ENCODE results near the gene ANKMY1.

ANKMY1 gene

DNA sequence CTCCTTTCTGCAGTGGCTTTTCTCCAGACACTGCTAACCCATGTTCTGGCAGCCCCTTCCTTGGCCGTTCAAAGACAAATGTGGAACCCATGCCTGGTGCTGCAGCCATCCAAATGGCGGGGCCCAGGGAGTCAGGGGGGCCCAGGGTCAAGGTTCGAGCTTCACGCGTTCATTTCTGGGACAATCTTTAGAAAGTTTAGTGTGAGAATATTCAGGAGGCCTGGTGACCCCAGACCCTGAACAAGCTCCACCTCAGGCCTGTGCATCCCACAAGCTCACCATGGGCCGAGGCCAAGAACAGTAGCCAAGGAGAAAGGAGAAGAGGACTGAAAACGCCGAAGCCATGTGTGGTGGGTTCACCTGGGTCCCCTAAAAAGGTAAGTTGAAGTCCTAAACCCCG lies 54.4 kb downstream of the ANKMY1 start:
- no peak overlapping the region for H3K4me3 ChIP-seq (ENCODE audit: severe bottlenecking)
- ATAC-seq (ENCODE audit: low read depth): no peak
- no peak for TF ChIP-seq CTCF (IDR thresholded peaks at IDR 0.05; ENCODE audit: poor library complexity, severe bottlenecking)
- no peaks in the 10 kb centered on the region for H3K9me3 ChIP-seq (ENCODE audit: severe bottlenecking)
- DNase-seq (ENCODE audit: low spot score): no peak
- H3K27ac ChIP-seq (ENCODE audit: poor library complexity, severe bottlenecking): no peak overlapping the region
- H3K4me1 ChIP-seq (ENCODE audit: insufficient read depth, poor library complexity, severe bottlenecking): no peaks in the 10 kb centered on the region
- no peaks in the 10 kb centered on the region for H3K36me3 ChIP-seq (ENCODE audit: low read depth)
- no peaks in the 10 kb centered on the region for H3K27me3 ChIP-seq (ENCODE audit: insufficient read depth, poor library complexity, severe bottlenecking)

DNA sequence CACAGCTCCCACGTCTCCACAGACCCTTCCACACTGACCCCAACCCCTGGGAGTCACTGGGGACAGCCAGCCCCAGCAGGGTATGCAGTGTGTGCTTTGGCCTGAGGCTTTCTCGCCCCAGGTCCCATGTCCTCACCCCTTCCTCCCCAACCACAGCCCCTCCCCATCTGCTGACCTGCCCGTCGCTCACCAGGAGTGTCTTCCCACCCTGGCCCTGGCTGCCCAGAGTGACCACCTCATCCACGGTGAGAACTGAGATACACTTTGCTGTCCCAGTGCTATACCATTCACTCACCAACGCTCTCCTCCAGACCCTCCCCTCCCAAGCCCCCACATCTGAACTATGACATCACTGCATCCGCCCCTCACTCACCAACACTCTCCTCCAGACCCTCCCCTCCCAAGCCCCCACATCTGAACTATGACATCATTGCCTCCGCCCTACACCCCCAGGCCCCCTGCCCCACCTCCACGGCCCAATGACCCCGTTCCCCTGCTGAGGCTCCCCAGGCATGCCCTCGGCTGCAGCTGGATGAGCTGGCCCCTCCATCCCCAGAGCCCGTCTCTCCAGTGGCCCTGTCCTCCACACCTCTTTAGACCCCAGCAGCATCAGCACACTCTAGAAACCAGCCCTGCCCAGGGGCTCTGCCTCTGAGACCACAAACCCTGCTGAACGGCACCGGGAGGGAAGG lies 55.2 kb downstream of the ANKMY1 start:
- Histone ChIP-seq H3K4me1 (ENCODE audit: insufficient read depth, poor library complexity, severe bottlenecking) (no peaks in the 10 kb centered on the region), H3K27ac (ENCODE audit: poor library complexity, severe bottlenecking) (no peak overlapping the region), H3K9me3 (ENCODE audit: severe bottlenecking) (no peaks in the 10 kb centered on the region), H3K4me3 (ENCODE audit: severe bottlenecking) (no peak overlapping the region), H3K27me3 (ENCODE audit: insufficient read depth, poor library complexity, severe bottlenecking) (no peaks in the 10 kb centered on the region), H3K36me3 (ENCODE audit: low read depth) (no peaks in the 10 kb centered on the region)
- TF ChIP-seq CTCF (IDR thresholded peaks at IDR 0.05; ENCODE audit: poor library complexity, severe bottlenecking): no peak
- ATAC-seq (ENCODE audit: low read depth): no peak
- DNase-seq (ENCODE audit: low spot score): no peak

DNA sequence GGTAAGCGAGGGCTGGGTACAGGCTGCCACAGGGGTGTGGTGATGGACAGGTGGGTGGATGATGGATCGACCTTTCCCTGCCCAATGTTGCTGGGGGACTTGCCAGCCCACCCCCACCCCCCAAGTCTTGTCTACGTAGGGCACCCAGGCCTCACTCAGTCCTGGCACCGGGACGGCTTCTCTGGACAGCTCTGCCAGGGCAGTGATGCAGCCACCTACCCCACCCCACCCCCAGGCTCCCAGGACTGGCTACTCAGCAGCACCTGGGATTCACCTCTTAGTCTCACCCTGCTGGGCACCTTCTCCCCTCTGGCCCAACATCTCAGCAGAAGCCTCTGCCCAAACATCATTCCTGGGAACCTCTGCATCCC lies 55.7 kb downstream of the ANKMY1 start:
- H3K4me1 ChIP-seq (ENCODE audit: insufficient read depth, poor library complexity, severe bottlenecking): no peaks in the 10 kb centered on the region
- ATAC-seq (ENCODE audit: low read depth) (no peak), DNase-seq (ENCODE audit: low spot score) (no peak)
- no peak for TF ChIP-seq CTCF (IDR thresholded peaks at IDR 0.05; ENCODE audit: poor library complexity, severe bottlenecking)
- H3K27ac ChIP-seq (ENCODE audit: poor library complexity, severe bottlenecking): no peak overlapping the region
- H3K9me3 ChIP-seq (ENCODE audit: severe bottlenecking): no peaks in the 10 kb centered on the region
- H3K27me3 ChIP-seq (ENCODE audit: insufficient read depth, poor library complexity, severe bottlenecking): no peaks in the 10 kb centered on the region
- H3K36me3 ChIP-seq (ENCODE audit: low read depth): no peaks in the 10 kb centered on the region
- H3K4me3 ChIP-seq (ENCODE audit: severe bottlenecking): no peak overlapping the region

- ATAC-seq (ENCODE audit: low read depth) (no peak), DNase-seq (ENCODE audit: low spot score) (no peak)
- TF ChIP-seq CTCF (IDR thresholded peaks at IDR 0.05; ENCODE audit: poor library complexity, severe bottlenecking): no peak
- Histone ChIP-seq H3K36me3 (ENCODE audit: low read depth) (no peaks in the 10 kb centered on the region), H3K9me3 (ENCODE audit: severe bottlenecking) (no peaks in the 10 kb centered on the region), H3K27me3 (ENCODE audit: insufficient read depth, poor library complexity, severe bottlenecking) (no peaks in the 10 kb centered on the region), H3K4me1 (ENCODE audit: insufficient read depth, poor library complexity, severe bottlenecking) (no peaks in the 10 kb centered on the region), H3K27ac (ENCODE audit: poor library complexity, severe bottlenecking) (no peak overlapping the region), H3K4me3 (ENCODE audit: severe bottlenecking) (no peak overlapping the region)
Observed at GRCh38 chr2:240501531-240501991, 56.2 kb downstream of the ANKMY1 start.

Data from RWPE2 (cell line).